ENCODE results near the gene IGSF5. TPM values are rescaled to one million over a fixed set of nuclear protein-coding genes. Genes with fewer than 3 reads are reported as not detected.

Gene IGSF5
- total and polyA plus RNA-seq, 10 of the 15 experiments (the other 5 are each of a cell fraction or from before 2014, with no cell fraction given) = not detected

DNA sequence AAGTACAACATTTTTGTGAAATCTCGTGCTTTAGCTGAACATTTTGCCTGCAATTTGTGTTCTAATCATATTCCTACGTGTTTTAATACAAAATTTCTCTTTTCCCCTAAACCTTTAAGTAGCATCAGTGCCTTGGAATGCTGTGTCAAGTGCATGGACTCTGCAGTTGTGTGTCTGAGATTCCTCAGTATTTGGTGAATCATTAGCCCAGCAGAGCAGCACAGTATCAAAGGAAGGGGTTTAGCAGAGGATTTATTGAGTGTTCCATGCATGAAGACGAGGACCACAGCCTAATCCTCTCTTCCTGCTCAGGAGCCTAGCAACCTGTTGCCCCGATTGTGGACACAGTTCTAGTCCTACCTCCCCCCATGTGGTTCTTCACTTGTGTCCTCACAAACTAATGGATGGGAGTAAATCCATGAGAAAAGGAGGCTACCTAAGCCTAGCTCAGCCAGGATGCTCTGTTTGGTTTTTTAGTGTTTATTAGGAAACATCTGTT, 92.9 kb downstream of the IGSF5 start:
- TF ChIP-seq MYC (IDR thresholded peaks at IDR 0.05; ENCODE audit: insufficient read depth, insufficient read length, insufficient replicate concordance, low read length, severe bottlenecking) = no peak
- TF ChIP-seq, protein P1, sequence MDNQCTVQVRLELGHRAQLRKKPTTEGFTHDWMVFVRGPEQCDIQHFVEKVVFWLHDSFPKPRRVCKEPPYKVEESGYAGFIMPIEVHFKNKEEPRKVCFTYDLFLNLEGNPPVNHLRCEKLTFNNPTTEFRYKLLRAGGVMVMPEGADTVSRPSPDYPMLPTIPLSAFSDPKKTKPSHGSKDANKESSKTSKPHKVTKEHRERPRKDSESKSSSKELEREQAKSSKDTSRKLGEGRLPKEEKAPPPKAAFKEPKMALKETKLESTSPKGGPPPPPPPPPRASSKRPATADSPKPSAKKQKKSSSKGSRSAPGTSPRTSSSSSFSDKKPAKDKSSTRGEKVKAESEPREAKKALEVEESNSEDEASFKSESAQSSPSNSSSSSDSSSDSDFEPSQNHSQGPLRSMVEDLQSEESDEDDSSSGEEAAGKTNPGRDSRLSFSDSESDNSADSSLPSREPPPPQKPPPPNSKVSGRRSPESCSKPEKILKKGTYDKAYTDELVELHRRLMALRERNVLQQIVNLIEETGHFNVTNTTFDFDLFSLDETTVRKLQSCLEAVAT (IDR thresholded peaks at IDR 0.05) = no peak
- TF ChIP-seq NFXL1 (IDR thresholded peaks at IDR 0.05; ENCODE audit: borderline replicate concordance) = no peak
- TF ChIP-seq JUNB (IDR thresholded peaks at IDR 0.05) = no peak
- no peak for TF ChIP-seq KLF5 (IDR thresholded peaks at IDR 0.05; ENCODE audit: partially characterized antibody)
- no peak for TF ChIP-seq HDAC2 (IDR thresholded peaks at IDR 0.05)
- TF ChIP-seq IKZF2 (IDR thresholded peaks at IDR 0.05) = no peak
- no peak for TF ChIP-seq HDGF (IDR thresholded peaks at IDR 0.05)
- no peak for TF ChIP-seq NFYB (IDR thresholded peaks at IDR 0.05; ENCODE audit: insufficient read depth, low read depth, low read length)
- TF ChIP-seq, protein P2, sequence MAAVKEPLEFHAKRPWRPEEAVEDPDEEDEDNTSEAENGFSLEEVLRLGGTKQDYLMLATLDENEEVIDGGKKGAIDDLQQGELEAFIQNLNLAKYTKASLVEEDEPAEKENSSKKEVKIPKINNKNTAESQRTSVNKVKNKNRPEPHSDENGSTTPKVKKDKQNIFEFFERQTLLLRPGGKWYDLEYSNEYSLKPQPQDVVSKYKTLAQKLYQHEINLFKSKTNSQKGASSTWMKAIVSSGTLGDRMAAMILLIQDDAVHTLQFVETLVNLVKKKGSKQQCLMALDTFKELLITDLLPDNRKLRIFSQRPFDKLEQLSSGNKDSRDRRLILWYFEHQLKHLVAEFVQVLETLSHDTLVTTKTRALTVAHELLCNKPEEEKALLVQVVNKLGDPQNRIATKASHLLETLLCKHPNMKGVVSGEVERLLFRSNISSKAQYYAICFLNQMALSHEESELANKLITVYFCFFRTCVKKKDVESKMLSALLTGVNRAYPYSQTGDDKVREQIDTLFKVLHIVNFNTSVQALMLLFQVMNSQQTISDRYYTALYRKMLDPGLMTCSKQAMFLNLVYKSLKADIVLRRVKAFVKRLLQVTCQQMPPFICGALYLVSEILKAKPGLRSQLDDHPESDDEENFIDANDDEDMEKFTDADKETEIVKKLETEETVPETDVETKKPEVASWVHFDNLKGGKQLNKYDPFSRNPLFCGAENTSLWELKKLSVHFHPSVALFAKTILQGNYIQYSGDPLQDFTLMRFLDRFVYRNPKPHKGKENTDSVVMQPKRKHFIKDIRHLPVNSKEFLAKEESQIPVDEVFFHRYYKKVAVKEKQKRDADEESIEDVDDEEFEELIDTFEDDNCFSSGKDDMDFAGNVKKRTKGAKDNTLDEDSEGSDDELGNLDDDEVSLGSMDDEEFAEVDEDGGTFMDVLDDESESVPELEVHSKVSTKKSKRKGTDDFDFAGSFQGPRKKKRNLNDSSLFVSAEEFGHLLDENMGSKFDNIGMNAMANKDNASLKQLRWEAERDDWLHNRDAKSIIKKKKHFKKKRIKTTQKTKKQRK (IDR thresholded peaks at IDR 0.05; ENCODE audit: low read depth, low read length) = no peak
- no peak for TF ChIP-seq STAT3 (IDR thresholded peaks at IDR 0.05; ENCODE audit: low read depth, low read length)
- TF ChIP-seq MXI1 (IDR thresholded peaks at IDR 0.05; ENCODE audit: low read depth, low read length) = no peak
- no peak for TF ChIP-seq SIX5 (IDR thresholded peaks at IDR 0.05; ENCODE audit: low read depth, low read length, severe bottlenecking)
- TF ChIP-seq, protein P3, sequence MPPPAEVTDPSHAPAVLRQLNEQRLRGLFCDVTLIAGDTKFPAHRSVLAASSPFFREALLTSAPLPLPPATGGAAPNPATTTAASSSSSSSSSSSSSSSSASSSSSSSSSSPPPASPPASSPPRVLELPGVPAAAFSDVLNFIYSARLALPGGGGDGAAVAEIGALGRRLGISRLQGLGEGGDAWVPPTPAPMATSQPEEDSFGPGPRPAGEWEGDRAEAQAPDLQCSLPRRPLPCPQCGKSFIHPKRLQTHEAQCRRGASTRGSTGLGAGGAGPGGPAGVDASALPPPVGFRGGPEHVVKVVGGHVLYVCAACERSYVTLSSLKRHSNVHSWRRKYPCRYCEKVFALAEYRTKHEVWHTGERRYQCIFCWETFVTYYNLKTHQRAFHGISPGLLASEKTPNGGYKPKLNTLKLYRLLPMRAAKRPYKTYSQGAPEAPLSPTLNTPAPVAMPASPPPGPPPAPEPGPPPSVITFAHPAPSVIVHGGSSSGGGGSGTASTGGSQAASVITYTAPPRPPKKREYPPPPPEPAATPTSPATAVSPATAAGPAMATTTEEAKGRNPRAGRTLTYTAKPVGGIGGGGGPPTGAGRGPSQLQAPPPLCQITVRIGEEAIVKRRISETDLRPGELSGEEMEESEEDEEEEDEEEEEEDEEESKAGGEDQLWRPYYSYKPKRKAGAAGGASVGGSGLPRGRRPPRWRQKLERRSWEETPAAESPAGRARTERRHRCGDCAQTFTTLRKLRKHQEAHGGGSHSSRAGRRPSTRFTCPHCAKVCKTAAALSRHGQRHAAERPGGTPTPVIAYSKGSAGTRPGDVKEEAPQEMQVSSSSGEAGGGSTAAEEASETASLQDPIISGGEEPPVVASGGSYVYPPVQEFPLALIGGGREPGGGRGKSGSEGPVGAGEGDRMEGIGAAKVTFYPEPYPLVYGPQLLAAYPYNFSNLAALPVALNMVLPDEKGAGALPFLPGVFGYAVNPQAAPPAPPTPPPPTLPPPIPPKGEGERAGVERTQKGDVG (CRISPR knock-in tag; IDR thresholded peaks at IDR 0.05) = no peak
- no TSS peak for BruUV-seq (replicated peaks)
- no peaks in the 10 kb centered on the region; the same call in 2 of the 3 replicates for H3K9me3 ChIP-seq (replicated peaks; ENCODE audit: control insufficient read depth, insufficient read depth, low read length)
- ChIA-PET CTCF (no interaction called here), SMC1A (ENCODE audit: uncharacterized antibody, unreplicated experiment) (no interaction called here), RAD21 (ENCODE audit: unreplicated experiment) (no interaction called here), POLR2A (no interaction called here)
- in situ Hi-C loops (cut with MboI) = no loop called here
- H3K4me3 ChIP-seq = no peak overlapping the region
- ATAC-seq (no peak), DNase-seq (ENCODE audit: low read depth, low spot score) (no peak), FAIRE-seq (no peak)
- H3K36me3 ChIP-seq (ENCODE audit: control insufficient read depth in 2 of 2, insufficient read depth in 2 of 2, low read length in 1 of 2) = no peaks in the 10 kb centered on the region
- H2AFZ ChIP-seq (ENCODE audit: control insufficient read depth, low read depth, low read length) = no peak overlapping the region
- H3K79me2 ChIP-seq (ENCODE audit: control insufficient read depth, insufficient read depth, low read length) = no peaks in the 10 kb centered on the region
- no peak overlapping the region for H3K9ac ChIP-seq (ENCODE audit: control insufficient read depth, insufficient read depth, low read length)
- no peak overlapping the region for H3K27ac ChIP-seq (ENCODE audit: control insufficient read depth, insufficient read depth)
- H4K20me1 ChIP-seq (ENCODE audit: control insufficient read depth, insufficient read depth) = no peaks in the 10 kb centered on the region
- 2% methylated on average over 4 of the region's 4 CpGs for WGBS (ENCODE audit: insufficient coverage, insufficient replicate concordance, low lambda C conversion rate, missing lambda C conversion rate)
- no peaks in the 10 kb centered on the region for H3K27me3 ChIP-seq (replicated peaks in 1 of 2; ENCODE audit: control insufficient read depth in 2 of 2, insufficient read depth in 2 of 2, low read length in 1 of 2)
- intact Hi-C loops (cut with micrococcal nuclease; ENCODE audit: unreplicated experiment) = no loop called here
- H3K4me2 ChIP-seq (ENCODE audit: control insufficient read depth, insufficient read depth) = no peak overlapping the region
- no peaks in the 10 kb centered on the region for H3K4me1 ChIP-seq (ENCODE audit: control insufficient read depth, insufficient read depth, low read length)

Data from GM12878 (cell line).